Lung microvascular endothelial cell (primary cell): Measurements from ENCODE around the gene ANP32A. TPM values are rescaled to one million over a fixed set of nuclear protein-coding genes. Genes with fewer than 3 reads are reported as not detected.
A peak's percentile ranks its signal among the peaks of the same experiment; 100 is the strongest.
"Not testable (repeated sequence)": the region's sequence is repeated elsewhere in the genome, so short reads cannot be mapped to it uniquely, and the experiment has no call there.

Source experiments
- DNase-seq, 2 donors: peaks; one replicate each; pipeline versions ENCODE4 v3.0.0 to v3.0.0-alpha.2; 2010; ENCODE audit warnings: low read depth in 2 of 2
- total RNA-seq: library from RNA; depleted of rRNA; stranded (reverse); fragments of >200 nt; gene quantifications from 2 replicates; pipeline ENCODE4 v1.2.1, GENCODE V29; 2014

Gene ANP32A
- total RNA-seq, result 37.5 and 46.0 TPM in 2 replicates

DNA sequence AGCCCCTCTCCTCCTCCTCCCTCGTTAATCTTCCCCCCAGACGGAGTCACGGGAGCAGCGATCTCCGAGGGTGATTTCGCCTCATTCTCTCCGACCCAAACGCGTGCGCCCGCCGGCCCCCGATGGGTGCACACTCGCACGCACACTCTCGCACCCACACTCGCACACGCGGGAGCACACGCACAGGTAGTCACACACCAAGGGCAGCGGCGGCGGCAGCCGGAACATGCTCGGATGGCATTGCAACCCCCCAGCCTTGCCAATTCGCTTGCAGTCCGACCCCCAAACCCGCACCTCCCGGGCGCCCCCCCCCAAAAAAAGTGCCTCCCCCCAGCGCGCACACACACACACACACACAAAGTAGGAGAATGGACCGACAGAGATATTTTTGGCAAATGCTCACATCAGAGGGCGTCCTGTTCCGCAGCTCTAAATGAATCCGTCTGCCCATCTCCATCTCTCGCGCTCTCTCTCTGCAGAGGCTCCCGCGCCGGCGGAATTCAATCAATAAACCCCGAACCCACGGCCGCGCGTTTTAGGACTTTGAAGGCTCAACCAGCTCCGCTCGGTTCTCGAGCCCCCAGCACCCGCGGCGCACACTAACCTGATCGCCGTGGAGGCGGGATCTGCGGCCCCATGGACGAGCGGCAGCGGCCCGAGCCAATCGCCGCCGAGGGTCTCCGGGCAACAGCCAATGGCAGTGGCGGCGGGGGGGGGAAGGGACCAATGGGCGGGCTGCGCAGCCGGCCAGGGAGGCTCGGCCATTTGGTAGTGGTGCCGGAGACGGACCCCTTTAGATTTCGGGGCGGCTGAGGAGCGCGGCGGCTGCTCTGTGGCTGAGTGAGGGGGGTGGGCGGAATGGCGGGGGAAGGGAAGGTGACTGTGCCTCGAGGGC lies at the start of gene ANP32A:
Gene ANP32A (minus strand): TSS at position 601 of the 895 bp plus-strand sequence. CDS start 144 bp downstream, at position 457.
- DNase-seq, result peak; percentile 96 to 97

GRCh38 chr15:68868296-68868695 lies 47.6 kb upstream of the ANP32A start:
- DNase-seq, result no peak

DNA sequence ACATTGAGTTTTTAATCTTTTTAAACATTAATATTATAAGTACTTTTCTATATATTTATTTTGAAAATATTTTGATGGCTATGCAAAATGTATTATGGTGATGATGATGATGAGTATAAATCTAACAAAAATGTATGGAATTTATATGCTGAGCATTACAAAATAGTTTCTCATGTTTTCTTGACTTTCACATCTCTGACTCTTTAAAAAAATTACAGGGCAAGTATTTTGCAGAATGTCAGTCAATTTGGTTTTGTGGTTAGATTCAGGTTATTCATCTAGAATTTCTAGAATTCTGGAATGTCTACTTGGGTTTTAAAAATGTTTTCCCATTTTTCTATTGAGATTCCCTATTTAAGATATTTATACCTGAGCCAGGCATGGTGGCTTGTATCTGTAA lies 41.7 kb upstream of the ANP32A start:
- no peak for DNase-seq

GRCh38 chr15:68858666-68859065 lies 38.0 kb upstream of the ANP32A start:
- DNase-seq, result not testable (repeated sequence)

GRCh38 chr15:68857443-68857842 lies 36.7 kb upstream of the ANP32A start:
- not testable (repeated sequence) for DNase-seq

GRCh38 chr15:68852461-68852860 lies 31.8 kb upstream of the ANP32A start:
- DNase-seq, result no peak

DNA sequence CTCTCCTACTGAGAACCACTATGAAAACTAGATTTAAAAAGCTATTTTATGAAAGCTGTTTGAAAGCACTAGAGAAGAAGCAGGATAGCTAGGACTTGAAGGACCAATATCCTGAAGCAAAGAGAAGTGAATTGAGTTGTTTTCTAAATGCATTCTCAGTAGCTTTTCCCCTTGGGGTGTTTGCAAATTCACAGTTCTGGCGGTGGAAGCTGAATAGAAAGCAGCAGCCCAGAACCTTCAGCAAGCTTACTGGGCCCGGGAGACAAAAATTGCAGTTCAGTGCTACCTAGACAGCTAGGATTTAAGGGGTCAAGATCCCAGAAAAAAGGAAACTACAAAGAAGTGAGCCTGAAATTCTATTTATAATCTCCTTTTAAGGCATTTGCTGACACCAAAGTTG lies 31.3 kb upstream of the ANP32A start:
- no peak for DNase-seq

DNA sequence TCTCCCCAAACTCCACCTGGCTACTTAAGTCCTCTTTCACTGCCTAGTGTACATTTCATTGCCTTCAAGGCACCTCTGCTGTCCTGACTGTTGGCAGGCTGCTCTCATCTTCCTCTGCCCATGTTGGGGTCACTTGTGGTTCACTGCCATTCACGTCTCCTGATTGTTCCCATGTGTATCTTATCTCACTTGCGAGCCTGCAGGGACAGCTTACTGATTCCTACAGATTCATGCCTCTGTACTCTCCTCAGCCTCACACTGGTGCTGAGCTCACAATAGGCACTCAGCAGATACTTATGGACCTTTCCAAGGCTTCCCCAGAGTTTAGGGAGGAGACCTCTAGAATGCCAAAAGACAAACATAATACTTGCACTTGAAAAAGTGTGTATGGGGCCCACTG lies 28.8 kb upstream of the ANP32A start:
- no peak for DNase-seq

- no peak for DNase-seq
Observed at GRCh38 chr15:68846851-68847439, 26.2 kb upstream of the ANP32A start.

GRCh38 chr15:68844856-68845550 lies 24.3 kb upstream of the ANP32A start:
- DNase-seq, result no peak

GRCh38 chr15:68843425-68844311 lies 23.0 kb upstream of the ANP32A start:
- peak; percentile 8 to 17 for DNase-seq

GRCh38 chr15:68842958-68843357 lies 22.3 kb upstream of the ANP32A start:
- DNase-seq, result no peak

DNA sequence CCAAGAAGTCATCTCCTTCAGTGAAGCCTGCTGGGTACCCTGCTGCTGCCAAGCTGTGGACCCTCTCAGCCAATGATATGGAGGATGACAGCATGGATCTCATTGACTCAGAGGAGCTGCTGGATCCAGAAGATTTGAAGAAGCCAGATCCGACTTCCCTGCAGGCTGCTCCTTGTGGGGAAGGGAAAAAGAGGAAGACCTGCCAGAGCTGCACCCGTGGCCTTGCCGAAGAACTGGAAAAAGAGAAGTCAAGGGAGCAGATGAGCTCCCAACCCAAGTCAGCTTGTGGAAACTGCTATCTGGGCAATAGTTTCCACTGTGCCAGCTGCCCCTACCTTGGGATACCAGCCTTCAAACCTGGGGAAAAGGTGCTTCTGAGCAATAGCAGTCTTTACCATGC lies 13.7 kb upstream of the ANP32A start:
- DNase-seq, result no peak

DNA sequence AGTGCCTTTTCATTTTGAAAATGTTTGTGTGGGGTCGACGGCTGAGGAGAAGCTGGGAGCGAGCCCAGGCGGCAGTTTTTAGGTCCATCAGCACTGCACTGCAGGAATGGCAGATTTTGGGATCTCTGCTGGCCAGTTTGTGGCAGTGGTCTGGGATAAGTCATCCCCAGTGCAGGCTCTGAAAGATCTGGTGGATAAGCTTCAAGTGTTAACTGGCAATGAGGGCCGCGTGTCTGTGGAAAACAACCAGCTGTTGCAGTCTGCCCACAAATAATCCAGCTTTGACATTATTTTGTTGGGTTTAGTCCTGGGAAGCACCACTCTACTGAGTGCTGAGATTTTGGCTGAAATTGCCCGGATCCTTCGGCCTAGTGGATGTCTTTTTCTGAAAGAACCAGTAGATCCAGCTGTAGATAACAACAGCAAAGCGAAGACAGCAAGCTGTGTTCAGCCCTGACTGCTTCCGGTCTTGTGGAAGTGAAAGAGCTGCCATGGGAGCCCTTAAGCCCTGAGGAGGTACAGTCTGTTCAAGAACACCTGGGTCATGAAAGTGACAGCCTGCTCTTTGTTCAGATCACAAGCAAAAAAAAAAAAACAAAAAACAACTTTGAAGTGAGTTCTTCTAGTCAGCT lies 13.1 kb upstream of the ANP32A start:
- DNase-seq, result no peak

DNA sequence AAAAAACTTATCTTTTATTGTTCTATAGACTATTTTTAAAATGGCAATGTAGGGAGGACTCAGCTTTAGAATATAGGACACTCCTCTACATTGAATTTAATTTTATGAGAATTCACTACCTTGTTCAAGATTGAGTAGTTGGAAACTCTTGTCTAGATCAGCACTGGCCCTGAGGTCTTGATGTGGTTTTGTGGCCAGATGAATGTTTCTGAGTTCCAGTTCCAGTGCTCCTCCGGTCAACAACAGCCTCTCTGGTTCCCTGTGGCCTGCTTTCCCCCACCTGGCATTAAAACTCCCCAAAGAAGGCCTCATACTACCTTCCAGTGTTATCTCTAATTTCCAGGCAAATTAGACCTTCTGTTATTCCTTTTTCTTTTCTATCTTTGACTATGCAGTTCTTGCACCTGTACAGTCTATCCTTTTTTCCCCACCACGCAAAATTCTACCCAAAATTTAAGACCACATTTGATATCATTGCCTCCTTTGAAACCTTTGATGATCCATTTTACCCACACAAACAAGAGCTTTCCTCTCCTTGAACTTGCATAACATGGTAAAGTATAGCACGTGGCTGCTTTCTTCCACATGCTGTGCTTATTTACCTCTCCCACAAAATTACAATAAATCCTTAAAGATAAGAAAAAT lies 9.6 kb upstream of the ANP32A start:
- DNase-seq, result no peak

DNA sequence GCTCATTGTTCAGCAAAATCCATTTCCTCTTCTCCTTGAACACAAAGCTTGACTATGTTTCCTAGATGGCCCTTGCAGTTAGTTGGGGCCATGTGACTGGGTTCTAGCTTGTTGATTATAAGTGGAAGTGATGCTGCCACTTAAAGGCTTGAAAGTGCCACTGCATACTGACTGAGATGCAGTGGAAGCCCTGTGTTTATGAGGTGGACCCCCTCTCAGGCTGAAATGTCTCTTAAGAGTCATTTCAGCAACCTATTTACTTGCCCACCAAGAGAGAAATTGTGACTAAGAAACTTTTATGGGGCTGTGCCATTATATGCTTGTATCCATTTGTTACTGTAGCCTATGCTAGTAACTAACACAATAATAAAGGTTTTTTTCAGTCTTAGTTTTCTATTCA lies 8.4 kb upstream of the ANP32A start:
- peak; percentile 53 to 60 for DNase-seq

DNA sequence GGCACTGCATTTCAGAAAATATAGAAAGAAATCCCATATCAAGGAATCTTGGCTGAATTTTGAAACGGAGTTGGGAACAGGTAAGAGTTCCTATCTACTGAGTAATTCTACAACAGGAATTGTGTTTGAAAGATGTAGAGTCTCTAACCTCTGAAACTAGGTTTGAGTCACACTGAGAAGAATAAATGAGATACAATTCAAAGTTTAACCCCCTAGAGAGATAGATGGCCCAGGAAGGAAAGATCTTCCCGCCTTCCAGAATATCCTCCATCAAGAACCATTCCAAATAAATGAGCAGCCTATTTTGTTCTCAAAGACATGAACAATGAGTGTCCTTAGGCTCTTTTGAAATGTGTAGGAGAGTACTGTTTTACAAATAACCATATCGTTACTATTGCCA lies 2.9 kb upstream of the ANP32A start:
- no peak for DNase-seq

GRCh38 chr15:68822818-68823217 lies 2.1 kb upstream of the ANP32A start:
- DNase-seq, result no peak

DNA sequence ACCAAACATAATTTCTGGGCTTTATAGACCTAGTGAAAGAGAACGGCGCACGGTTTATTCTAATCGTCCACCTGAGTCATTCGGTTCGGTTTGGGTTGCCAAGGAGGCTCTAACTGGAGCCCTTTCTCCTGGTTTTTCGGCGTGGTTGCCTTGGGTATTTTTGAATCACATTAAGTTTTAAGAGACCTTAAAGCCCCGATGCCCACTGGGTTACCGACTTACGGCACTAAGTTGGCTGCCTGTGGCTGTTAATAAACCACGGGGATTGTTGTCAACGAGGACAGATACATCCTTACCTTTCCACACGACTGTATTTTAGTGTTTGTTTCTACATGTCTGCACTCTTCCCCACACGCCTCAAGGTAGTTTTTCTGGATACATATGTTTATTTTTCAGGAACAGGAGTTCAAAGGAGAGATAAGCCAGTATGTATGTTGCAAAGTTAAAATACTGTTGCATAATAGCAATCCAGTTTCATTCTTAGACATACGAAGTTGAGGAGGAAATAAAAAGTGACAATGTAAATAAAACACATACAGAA lies 1.2 kb upstream of the ANP32A start:
- DNase-seq, result peak; percentile 3
